ENCODE results near the gene USP5.

- TF ChIP-seq POLR2A (IDR thresholded peaks at IDR 0.05; ENCODE audit: borderline replicate concordance, extremely low read depth, insufficient read depth, insufficient read length): no peak
- TF ChIP-seq SP1 (IDR thresholded peaks at IDR 0.05; ENCODE audit: low read depth): no peak
- no peak for TF ChIP-seq ZBTB33 (IDR thresholded peaks at IDR 0.05; ENCODE audit: extremely low read depth, insufficient replicate concordance, low read length)
- no peak for TF ChIP-seq CTCF (IDR thresholded peaks at IDR 0.05 in 2 of 3, conservative IDR thresholded peaks at IDR 0.05 in 1 of 3; ENCODE audit: borderline replicate concordance in 1 of 3, insufficient read depth in 1 of 3, low read depth in 2 of 3, low read length in 2 of 3)
- TF ChIP-seq EZH2 (IDR thresholded peaks at IDR 0.05): no peak
- no peak for TF ChIP-seq RAD21 (IDR thresholded peaks at IDR 0.05; ENCODE audit: low read depth)
- no peak for TF ChIP-seq TCF7L2 (IDR thresholded peaks at IDR 0.05; ENCODE audit: borderline replicate concordance, extremely low read depth, insufficient read depth, insufficient read length)
- no peak for TF ChIP-seq POLR2AphosphoS5 (IDR thresholded peaks at IDR 0.05; ENCODE audit: low read depth, low read length)
- TF ChIP-seq EZH2phosphoT487 (IDR thresholded peaks at IDR 0.05; ENCODE audit: borderline replicate concordance): no peak
- no peak for TF ChIP-seq ZNF274 (IDR thresholded peaks at IDR 0.05; ENCODE audit: low read depth, low read length)
These were observed 6.8 kb downstream of the USP5 start for GRCh38 chr12:6858799-6859198.
